Measurements from ENCODE around the gene IFNK. TPM values are rescaled to one million over a fixed set of nuclear protein-coding genes. Genes with fewer than 3 reads are reported as not detected.

Gene IFNK
- total RNA-seq, 4 donors from 2014 or later = not detected

DNA sequence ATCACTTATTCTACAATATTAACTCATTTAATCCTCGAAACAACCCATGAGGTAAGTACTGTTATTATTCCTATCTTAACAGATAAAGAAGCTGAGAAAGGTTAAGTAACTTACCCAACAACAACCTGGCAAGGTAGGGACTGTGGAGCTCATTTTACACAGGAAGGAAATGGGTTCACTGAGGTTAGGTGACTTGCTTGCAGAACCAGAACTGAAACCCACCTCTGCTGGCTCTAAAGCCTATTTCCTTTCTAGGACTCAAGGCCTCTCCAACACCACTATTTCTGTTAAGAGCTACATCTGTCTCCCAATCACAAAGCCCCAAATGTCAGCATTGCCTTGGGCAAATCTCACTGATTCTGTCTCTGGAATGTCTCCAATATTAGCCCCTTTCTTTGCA, 38.9 kb upstream of the IFNK start:
- TF ChIP-seq, protein P1, sequence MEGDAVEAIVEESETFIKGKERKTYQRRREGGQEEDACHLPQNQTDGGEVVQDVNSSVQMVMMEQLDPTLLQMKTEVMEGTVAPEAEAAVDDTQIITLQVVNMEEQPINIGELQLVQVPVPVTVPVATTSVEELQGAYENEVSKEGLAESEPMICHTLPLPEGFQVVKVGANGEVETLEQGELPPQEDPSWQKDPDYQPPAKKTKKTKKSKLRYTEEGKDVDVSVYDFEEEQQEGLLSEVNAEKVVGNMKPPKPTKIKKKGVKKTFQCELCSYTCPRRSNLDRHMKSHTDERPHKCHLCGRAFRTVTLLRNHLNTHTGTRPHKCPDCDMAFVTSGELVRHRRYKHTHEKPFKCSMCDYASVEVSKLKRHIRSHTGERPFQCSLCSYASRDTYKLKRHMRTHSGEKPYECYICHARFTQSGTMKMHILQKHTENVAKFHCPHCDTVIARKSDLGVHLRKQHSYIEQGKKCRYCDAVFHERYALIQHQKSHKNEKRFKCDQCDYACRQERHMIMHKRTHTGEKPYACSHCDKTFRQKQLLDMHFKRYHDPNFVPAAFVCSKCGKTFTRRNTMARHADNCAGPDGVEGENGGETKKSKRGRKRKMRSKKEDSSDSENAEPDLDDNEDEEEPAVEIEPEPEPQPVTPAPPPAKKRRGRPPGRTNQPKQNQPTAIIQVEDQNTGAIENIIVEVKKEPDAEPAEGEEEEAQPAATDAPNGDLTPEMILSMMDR (IDR thresholded peaks at IDR 0.05; ENCODE audit: low read depth) = no peak

DNA sequence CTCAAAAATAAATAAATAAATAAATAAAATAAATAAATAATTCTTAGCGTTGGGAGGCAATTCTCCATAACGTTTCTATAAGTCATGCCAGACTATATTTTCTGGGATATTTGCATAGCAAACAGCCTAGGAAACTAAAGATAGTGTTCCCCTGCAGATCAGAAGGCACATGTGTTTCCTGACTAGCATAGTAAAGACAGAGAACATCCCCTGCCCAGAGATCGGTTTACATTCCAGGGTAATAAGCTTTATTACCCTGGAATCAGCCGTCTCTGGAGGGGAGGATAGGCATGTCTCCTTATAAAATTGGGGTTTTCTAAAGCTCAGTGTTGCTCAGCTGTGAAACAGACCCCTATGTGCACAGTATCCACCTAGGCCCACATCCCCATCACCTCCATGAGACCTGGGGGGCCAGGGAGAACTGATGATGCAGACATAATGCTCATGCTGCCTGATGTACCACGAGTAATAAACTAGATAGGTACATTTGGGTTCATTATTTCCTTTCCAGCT, 36.9 kb upstream of the IFNK start:
- TF ChIP-seq, protein P1 (IDR thresholded peaks at IDR 0.05; ENCODE audit: low read depth) = no peak

DNA sequence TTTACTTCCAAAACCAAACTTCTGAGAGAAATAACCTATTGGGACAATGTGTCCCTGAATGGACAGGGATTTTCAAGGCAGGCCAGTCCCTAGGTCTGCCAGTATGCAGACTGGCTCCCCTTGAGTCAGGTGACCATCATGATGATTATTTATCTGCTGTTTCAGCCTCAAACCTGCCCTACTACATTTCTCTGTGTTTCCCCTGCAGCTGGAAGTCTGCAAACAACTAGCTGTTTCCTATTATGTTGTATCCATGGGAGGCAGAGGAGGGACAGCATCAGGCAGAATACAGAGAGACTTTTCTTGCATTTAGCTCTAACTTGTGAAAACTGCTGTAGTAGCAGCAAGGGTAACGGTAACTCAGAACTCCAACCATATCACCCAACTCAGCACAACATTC, 36.2 kb upstream of the IFNK start:
- TF ChIP-seq, protein P1 (IDR thresholded peaks at IDR 0.05; ENCODE audit: low read depth) = no peak

DNA sequence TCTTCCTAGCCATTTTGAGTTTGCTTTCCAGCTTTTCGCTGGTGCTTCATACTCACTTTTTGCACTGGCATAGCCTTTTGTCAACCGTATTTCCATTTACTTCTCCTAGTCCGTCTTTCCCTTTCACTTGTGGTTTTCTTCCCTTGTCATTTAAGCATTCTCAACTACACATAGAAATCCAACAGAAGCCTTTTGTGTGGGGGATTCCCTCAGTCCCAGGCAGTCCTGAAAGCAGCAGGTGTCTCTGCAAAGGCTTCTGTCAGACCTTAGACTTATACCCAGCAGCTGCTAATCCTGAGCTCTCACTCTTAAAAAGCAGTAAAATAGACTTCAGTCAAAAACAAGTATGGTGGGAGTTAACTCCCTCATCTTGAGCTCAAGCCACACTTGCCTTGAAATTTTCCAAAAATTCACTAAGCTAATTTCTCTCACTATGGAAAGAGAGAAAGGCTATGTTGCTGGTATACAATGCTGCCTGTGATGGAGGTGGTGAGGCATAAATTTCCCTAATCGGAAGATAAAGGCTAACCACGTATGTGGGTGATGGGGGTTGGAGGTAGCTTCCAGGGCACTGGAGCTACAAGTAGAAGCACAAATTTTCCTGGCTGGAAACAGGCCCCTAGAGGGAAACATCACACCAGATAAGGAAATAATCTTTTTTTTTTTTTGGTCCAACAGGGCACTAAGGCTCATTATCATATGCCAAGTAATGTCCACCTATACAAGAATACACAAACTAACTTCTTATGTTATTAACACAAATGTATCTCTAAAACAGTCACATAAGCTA, 34.8 kb upstream of the IFNK start:
- TF ChIP-seq, protein P1 (IDR thresholded peaks at IDR 0.05; ENCODE audit: low read depth) = no peak

DNA sequence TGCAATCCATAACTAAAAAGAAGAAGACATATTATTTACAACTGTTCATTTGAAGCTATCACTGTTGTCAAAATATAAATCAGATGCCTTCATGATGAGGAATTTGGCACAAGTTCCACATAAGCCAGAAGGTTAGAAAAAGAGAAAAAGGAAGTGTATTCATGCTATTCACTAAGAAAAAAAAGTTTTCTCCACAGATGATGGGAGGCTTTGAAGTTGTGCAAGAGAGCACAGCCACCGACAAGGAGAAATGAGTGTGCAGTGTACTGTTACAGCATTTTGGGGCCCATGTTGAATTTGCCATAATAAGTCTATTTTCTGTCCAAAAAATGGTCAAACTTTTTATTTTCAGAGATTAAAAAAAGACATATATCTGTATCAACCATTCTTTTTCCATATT, 32.9 kb upstream of the IFNK start:
- TF ChIP-seq, protein P1 (IDR thresholded peaks at IDR 0.05; ENCODE audit: low read depth) = no peak

DNA sequence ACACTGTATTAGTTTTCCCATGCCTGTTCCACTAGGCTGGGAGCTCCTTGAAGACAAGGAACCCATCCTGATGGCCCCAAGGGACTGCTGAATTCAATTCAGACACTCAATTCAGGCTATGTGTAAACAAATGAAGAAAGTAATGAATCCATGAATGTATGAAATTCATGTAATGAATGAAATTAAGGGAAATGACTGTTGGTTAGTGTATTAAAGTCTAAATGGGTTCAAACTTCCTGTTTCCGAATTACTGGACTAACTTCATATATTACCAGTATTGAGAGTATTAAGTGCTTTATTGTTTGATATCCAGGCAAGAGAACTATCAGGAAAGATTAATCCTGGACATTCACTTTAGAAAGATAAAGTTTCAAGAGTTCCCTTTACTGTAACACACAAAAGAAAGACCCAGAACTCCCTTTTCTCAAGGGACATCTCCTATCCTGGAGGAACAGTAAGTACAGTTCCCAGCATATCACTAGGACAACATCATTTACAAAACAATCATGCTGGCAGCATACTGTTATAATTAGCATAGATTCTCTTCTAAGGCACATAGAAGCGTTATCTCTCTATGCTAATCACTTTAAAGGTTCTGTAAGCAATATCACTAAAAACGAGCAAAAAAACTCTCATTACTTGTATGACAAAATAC, 28.5 kb upstream of the IFNK start:
- TF ChIP-seq, protein P1 (IDR thresholded peaks at IDR 0.05; ENCODE audit: low read depth) = no peak

DNA sequence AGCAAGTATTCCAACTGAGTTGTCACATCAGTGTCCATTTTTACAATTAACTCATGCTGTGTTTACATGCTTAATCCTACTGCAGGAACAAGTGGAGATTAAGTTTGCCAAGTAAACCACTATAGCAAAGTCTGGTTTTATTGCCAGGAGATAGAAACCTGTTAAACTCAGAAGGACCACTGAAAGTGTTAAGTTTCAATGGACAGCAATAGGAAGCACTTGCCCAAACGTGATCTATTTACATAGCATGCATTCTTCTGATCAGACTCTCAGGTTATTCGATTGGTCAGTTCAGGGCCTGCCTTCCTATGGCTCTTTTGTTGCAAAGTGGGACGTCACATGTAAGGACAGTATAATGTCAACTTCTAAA, 28.0 kb upstream of the IFNK start:
- TF ChIP-seq, protein P1 (IDR thresholded peaks at IDR 0.05; ENCODE audit: low read depth) = no peak
